ENCODE results near the gene MAST4.

The MAST4 gene

DNA sequence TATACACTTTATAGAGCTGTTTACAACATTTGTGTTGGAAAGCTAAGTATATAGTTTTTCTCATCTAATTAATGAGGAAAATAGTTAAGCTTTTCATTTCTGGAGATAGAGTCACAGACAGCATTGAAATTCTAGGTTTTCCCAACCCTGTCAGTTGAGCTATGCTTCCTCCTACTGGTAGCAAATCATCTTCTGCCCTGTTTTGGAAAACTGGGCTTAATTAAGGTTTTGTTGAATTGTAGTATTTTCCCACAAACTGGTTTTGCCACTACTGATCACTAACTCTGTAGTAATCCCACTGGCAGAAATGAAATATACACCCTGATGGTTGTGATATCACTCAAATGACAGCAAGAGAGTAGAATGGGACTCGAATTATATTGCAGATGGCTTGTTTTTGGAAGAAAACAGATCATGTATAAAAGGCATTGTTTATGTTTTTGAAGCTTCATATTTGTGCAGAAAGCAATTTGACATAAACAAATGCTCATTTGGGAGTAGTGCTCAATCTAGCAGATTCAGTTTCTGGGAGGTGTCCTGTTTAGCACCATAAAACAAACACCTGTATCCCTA, 553.8 kb downstream of the MAST4 start:
- H3K4me3 ChIP-seq (ENCODE audit: low read depth, low read length) = no peak overlapping the region
- no peak for DNase-seq (ENCODE audit: low read depth)
- TF ChIP-seq CTCF (IDR thresholded peaks at IDR 0.05; ENCODE audit: insufficient read depth, low read depth, low read length, missing control alignments) = peak; percentile 7

- H3K4me3 ChIP-seq (ENCODE audit: low read depth, low read length) = no peak overlapping the region
- no peak for DNase-seq (ENCODE audit: low read depth)
- no peak for TF ChIP-seq CTCF (IDR thresholded peaks at IDR 0.05; ENCODE audit: insufficient read depth, low read depth, low read length, missing control alignments)
These were observed 556.2 kb downstream of the MAST4 start for GRCh38 chr5:67152400-67152799.

- H3K4me3 ChIP-seq (ENCODE audit: low read depth, low read length) = no peak overlapping the region
- DNase-seq (ENCODE audit: low read depth) = no peak
- TF ChIP-seq CTCF (IDR thresholded peaks at IDR 0.05; ENCODE audit: insufficient read depth, low read depth, low read length, missing control alignments) = no peak
These were observed 557.1 kb downstream of the MAST4 start for GRCh38 chr5:67153292-67153691.

DNA sequence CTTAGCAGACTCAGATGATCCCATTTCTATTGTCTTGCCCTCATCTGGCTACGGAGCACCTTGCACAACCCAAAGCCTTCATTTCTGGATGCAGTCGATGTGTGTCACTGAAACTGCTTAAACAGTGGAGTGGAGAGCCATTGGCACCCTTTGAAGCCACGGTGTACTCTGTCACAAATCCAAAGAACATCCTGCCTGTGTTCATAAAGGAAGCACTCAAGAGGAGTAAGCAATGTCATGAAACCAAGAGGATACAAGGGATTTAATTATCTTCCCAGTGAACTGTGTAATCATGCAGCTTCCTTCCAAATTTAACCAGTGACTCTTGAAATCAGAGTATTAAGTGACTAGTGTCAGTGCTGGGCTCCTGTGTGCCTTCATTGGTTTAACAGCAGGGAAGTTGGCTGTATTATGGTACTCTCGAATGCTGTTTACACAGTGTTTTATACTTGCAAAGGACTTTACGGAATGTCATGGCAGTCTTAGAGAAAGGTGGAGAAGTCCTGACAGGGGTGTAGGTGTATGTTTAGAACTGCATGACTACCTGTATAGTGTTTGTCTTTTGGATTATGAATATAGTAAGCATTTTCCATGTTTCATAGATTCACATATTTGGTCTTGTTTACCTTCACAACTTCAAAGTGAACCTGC, 558.5 kb downstream of the MAST4 start:
- TF ChIP-seq CTCF (IDR thresholded peaks at IDR 0.05; ENCODE audit: insufficient read depth, low read depth, low read length, missing control alignments) = no peak
- no peak overlapping the region for H3K4me3 ChIP-seq (ENCODE audit: low read depth, low read length)

DNA sequence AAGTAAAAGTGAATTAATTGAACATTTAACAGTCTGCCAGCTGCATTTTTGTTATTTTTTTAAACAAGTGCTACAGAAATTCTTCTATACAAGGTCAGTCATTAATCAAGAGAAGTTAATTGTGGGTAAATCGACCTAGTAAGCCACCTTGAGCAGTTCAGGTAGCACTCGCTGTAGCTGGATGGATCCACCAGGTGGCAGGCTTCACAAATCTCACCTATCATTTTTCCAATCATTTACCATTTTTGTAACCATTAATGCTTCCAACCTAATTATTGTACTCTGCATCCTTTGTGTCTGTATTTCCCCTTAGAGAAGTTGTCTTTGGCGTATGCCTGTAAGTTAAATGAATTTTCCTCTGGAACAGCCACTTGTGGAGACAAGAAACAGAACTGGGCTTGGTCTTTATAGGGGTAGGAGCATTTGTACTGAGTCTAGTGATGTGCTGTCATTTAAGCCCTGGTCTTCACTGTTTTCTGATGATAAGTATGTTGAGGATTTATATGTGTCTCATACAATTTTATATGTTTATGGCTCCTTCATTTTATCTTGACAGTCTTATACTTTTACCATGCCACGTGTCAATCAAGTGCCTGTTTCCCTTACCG, 560.9 kb downstream of the MAST4 start:
- peak; percentile 73 for TF ChIP-seq CTCF (IDR thresholded peaks at IDR 0.05; ENCODE audit: insufficient read depth, low read depth, low read length, missing control alignments)
- DNase-seq (ENCODE audit: low read depth) = peak; percentile 70
- H3K4me3 ChIP-seq (ENCODE audit: low read depth, low read length) = no peak overlapping the region

More for the DNA sequence above, 558.5 kb downstream of the MAST4 start:
- no peak for DNase-seq (ENCODE audit: low read depth)

GRCh38 chr5:67160272-67160671, 564.1 kb downstream of the MAST4 start:
- no peak for DNase-seq (ENCODE audit: low read depth)
- H3K4me3 ChIP-seq (ENCODE audit: low read depth, low read length) = no peak overlapping the region
- TF ChIP-seq CTCF (IDR thresholded peaks at IDR 0.05; ENCODE audit: insufficient read depth, low read depth, low read length, missing control alignments) = no peak

Data from GM12865 (cell line).